ENCODE results near the gene ATG14. TPM values are rescaled to one million over a fixed set of nuclear protein-coding genes. Genes with fewer than 3 reads are reported as not detected.
A peak's percentile ranks its signal among the peaks of the same experiment; 100 is the strongest.
"Not testable (repeated sequence)": the region's sequence is repeated elsewhere in the genome, so short reads cannot be mapped to it uniquely, and the experiment has no call there.

Gene ATG14
- total and polyA plus RNA-seq, 7 donors, result 4.3 to 15.1 (median 7.9) TPM

DNA sequence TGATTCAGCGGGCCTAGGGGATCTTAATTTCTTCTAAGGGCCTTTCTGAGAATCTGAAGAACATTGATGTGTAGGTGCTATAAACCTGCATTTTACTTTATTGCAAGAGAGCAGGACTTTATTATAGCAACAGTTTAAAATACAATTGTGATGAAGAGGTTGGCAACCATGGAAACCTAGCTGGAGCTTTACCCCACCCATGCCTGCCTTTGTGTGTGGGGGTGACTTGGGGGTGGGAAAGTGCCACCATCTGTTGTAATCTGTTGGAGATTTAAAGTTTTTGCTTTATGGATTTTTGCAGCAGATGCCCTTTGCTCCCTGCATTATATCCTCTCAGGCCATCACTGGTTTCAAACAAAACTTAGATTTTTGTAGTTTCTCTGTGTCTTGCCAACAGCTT is 64.6 kb downstream of the ATG14 start:
- ATAC-seq (no peak), DNase-seq (no peak)
- H3K4me3 ChIP-seq, result no peak overlapping the region
- no peaks in the 10 kb centered on the region for H3K9me3 ChIP-seq
- peaks cover 0 to 19% of the 10 kb centered on the region in 2 donors for H3K36me3 ChIP-seq (ENCODE audit: insufficient read depth in 1 of 2, low read depth in 1 of 2)
- WGBS, 3 donors, result 88 to 94% (median 89%) methylated on average over 1 of the region's 1 CpG
- H3K27ac ChIP-seq, result peak overlapping the region; percentile 34
- TF ChIP-seq, protein P1, sequence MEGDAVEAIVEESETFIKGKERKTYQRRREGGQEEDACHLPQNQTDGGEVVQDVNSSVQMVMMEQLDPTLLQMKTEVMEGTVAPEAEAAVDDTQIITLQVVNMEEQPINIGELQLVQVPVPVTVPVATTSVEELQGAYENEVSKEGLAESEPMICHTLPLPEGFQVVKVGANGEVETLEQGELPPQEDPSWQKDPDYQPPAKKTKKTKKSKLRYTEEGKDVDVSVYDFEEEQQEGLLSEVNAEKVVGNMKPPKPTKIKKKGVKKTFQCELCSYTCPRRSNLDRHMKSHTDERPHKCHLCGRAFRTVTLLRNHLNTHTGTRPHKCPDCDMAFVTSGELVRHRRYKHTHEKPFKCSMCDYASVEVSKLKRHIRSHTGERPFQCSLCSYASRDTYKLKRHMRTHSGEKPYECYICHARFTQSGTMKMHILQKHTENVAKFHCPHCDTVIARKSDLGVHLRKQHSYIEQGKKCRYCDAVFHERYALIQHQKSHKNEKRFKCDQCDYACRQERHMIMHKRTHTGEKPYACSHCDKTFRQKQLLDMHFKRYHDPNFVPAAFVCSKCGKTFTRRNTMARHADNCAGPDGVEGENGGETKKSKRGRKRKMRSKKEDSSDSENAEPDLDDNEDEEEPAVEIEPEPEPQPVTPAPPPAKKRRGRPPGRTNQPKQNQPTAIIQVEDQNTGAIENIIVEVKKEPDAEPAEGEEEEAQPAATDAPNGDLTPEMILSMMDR (IDR thresholded peaks at IDR 0.05), result no peak
- intact Hi-C loops (cut with DNase I), result loop anchor here (5.0 kb wide), 2 partner anchors 35 to 40 kb away; no protein-coding TSS in a partner anchor
- peaks cover 45% of the 10 kb centered on the region for H3K4me1 ChIP-seq
- H3K27me3 ChIP-seq (ENCODE audit: insufficient read depth in 3 of 3, low read length in 2 of 3), result no peaks in the 10 kb centered on the region

DNA sequence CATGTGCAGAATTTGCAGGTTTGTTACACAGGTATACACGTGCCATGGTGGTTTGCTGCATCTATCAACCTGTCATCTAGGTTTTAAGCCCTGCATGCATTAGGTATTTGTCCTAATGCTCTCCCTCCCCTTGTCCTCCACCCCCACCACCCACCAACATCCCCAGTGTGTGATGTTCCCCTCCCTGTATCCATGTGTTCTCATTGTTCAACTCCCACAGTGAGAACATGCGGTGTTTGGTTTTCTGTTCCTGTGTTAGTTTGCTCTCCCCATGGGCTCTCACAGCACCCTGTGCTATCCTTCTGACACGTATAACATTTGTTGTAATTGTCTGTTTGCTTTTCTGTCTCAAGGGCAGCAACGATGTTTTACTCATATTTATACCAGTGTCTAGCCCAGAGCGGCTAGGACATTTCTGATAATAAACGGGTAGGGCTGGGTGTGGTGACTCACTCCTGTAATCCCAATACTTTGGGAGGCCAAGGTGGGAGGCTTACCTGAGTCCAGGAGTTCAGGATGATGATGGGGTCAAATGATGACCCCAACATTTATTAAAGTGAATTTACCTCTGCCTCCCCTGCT is 67.0 kb downstream of the ATG14 start:
- H3K9me3 ChIP-seq; H3K4me3 ChIP-seq; H3K27ac ChIP-seq; H3K36me3 ChIP-seq (ENCODE audit: insufficient read depth in 1 of 2, low read depth in 1 of 2); H3K27me3 ChIP-seq (ENCODE audit: insufficient read depth in 3 of 3, low read length in 2 of 3); DNase-seq; ATAC-seq: not testable (repeated sequence)
- 75 to 94% (median 86%) methylated on average over 6 of the region's 6 CpGs for WGBS, 3 donors
- intact Hi-C loops (cut with DNase I), result loop anchor here (5.0 kb wide), 2 partner anchors 32 to 37 kb away; no protein-coding TSS in a partner anchor
- peaks cover 67% of the 10 kb centered on the region for H3K4me1 ChIP-seq

DNA sequence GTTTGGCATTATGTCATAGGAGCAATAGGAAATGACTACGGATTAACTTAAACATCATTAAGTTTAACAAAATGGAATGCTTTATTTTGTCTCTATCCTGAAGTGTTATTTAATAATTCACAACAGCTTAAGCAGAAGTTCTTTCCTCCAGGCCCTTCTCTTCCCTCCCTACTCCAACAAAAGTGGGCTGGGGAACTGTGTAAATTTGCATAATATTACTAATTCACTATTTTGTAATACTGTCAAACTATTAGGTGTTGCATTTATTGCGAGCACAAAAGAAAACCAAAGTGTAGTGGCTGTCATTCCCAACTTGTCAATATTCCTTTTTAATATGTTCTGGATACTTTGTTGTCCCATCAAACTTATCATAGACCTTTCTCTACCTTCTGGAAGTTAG is 69.8 kb downstream of the ATG14 start:
- DNase-seq (no peak), ATAC-seq (no peak)
- WGBS, 3 donors, result 91 to 94% (median 92%) methylated on average over 2 of the region's 2 CpGs
- intact Hi-C loops (cut with DNase I), result no loop called here
- Histone ChIP-seq H3K27ac (no peak overlapping the region), H3K27me3 (ENCODE audit: insufficient read depth in 3 of 3, low read length in 2 of 3) (no peaks in the 10 kb centered on the region), H3K4me3 (no peak overlapping the region), H3K4me1 (peaks cover 66% of the 10 kb centered on the region), H3K9me3 (no peaks in the 10 kb centered on the region), H3K36me3 (ENCODE audit: insufficient read depth in 1 of 2, low read depth in 1 of 2) (no peaks in the 10 kb centered on the region)
- TF ChIP-seq, protein P1 (IDR thresholded peaks at IDR 0.05), result no peak

DNA sequence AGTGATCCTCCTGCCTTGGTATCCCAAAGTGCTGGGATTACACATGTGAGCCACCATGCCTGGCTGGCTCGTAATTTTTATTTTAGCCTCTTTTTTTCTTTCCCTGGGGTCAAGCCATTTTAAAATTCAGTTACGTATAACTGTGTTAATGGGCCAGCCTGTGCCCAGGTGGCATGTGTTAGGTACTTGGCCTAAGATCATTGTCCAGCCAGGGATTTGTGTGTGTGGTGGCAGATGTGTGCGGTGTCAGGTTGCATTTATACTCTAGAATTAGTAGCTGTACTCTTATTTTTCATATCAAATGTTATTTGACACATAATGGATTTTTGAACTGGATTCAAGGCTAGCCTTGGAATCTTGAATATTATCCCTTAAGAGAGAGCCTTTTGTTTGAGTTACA is 71.1 kb downstream of the ATG14 start:
- peaks cover 56% of the 10 kb centered on the region for H3K4me1 ChIP-seq
- H3K4me3 ChIP-seq, result no peak overlapping the region
- no peaks in the 10 kb centered on the region for H3K27me3 ChIP-seq (ENCODE audit: insufficient read depth in 3 of 3, low read length in 2 of 3)
- peak overlapping the region; percentile 64 for H3K27ac ChIP-seq
- TF ChIP-seq, protein P1 (IDR thresholded peaks at IDR 0.05), result no peak
- intact Hi-C loops (cut with DNase I), result no loop called here
- ATAC-seq (peak; percentile 56 to 71 (median 70)), DNase-seq (no peak)
- no peaks in the 10 kb centered on the region for H3K9me3 ChIP-seq
- H3K36me3 ChIP-seq (ENCODE audit: insufficient read depth in 1 of 2, low read depth in 1 of 2), result no peaks in the 10 kb centered on the region
- WGBS, 3 donors, result 30 to 49% (median 36%) methylated on average over 3 of the region's 3 CpGs

DNA sequence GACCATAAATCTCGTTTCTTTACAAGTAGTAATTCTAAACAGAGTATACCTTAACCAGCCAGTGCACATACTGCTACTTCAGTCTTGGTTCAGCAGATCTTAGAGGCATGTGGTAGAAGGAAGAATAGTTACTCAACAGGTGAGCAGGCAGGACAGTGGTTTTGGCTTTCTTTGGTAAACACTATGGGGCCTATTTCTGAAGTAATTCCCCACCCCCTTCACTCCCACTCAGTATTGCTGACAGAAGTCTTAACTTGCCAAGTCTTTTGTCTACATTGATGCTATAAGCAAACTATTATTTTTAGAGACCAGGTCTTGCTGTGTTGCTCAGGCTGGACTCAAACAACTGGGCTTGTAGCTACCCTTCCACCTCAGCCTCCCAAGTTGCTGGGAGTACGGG is 71.9 kb downstream of the ATG14 start:
- 53 to 73% (median 58%) methylated on average over 2 of the region's 2 CpGs for WGBS, 3 donors
- DNase-seq (no peak), ATAC-seq (peak; percentile 23 to 61 (median 42))
- TF ChIP-seq, protein P1 (IDR thresholded peaks at IDR 0.05), result no peak
- no peaks in the 10 kb centered on the region for H3K9me3 ChIP-seq
- intact Hi-C loops (cut with DNase I), result no loop called here
- H3K4me3 ChIP-seq, result no peak overlapping the region
- no peaks in the 10 kb centered on the region for H3K27me3 ChIP-seq (ENCODE audit: insufficient read depth in 3 of 3, low read length in 2 of 3)
- H3K27ac ChIP-seq, result peak overlapping the region; percentile 64
- H3K4me1 ChIP-seq, result peaks cover 54% of the 10 kb centered on the region
- H3K36me3 ChIP-seq (ENCODE audit: insufficient read depth in 1 of 2, low read depth in 1 of 2), result no peaks in the 10 kb centered on the region

Data from psoas muscle (tissue), 8 donors.